PC-9 (cell line): ENCODE results near the gene CEACAM4. TPM values are rescaled to one million over a fixed set of nuclear protein-coding genes. Genes with fewer than 3 reads are reported as not detected.

Experiments
- BruUV-seq: library from RNA; stranded (reverse); fragments of 400-500 nt; replicated peaks from 2 replicates; lab custom pipeline; 2021; lab: Mats Ljungman, UMichigan
- CTCF ChIA-PET: fragments of 300-600 bp; sonication (Branson Sonifier 250); formaldehyde crosslinking; loops from one replicate; lab custom pipeline; 2022; ENCODE audit warnings: antibody characterized with exemption; lab: Charles Lee
- POLR2A ChIA-PET: fragments of 300-600 bp; sonication (Branson Sonifier 250); formaldehyde crosslinking; loops from one replicate; lab custom pipeline; 2022; ENCODE audit warnings: antibody characterized with exemption; ENCODE audit not compliant: unreplicated experiment; lab: Charles Lee
- DNase-seq, 2 experiments: peaks; one replicate each; pipeline versions ENCODE4 v3.0.0 to v3.0.0-alpha.2; 2015 to 2022; ENCODE audit warnings: mixed read lengths in 1 of 2
- H2AFZ ChIP-seq: fragments of 200-600 bp; sonication (generic); 2 replicates; pipeline ENCODE4 v1.8.1; 2017; ENCODE audit warnings: antibody characterized with exemption
- H3F3A ChIP-seq: fragments of 200-600 bp; sonication (generic); 2 replicates; pipeline ENCODE4 v1.8.1; 2017; ENCODE audit warnings: antibody characterized with exemption, mild to moderate bottlenecking, low read depth; ENCODE audit not compliant: insufficient read depth
- H3K27ac ChIP-seq: fragments of 200-600 bp; sonication (generic); 2 replicates; pipeline ENCODE4 v1.6.1; 2016; ENCODE audit warnings: mixed run types
- H3K27me3 ChIP-seq: fragments of 200-600 bp; sonication (generic); 2 replicates; pipeline ENCODE4 v1.6.1; 2016; ENCODE audit warnings: low read depth, mixed run types; ENCODE audit not compliant: insufficient read depth
- H3K36me3 ChIP-seq: fragments of 200-600 bp; sonication (generic); 2 replicates; pipeline ENCODE4 v1.6.1; 2016; ENCODE audit warnings: low read depth, mixed run types
- H3K4me1 ChIP-seq: fragments of 200-600 bp; sonication (generic); replicated peaks from 2 replicates; pipeline ENCODE4 v1.6.1; 2016; ENCODE audit warnings: mixed run types; ENCODE audit not compliant: insufficient read depth
- H3K4me2 ChIP-seq: fragments of 200-600 bp; sonication (generic); 2 replicates; pipeline ENCODE4 v1.6.1; 2017; ENCODE audit warnings: mixed run types
- H3K4me3 ChIP-seq: fragments of 200-600 bp; sonication (generic); 2 replicates; pipeline ENCODE4 v1.6.1; 2016; ENCODE audit warnings: mixed run types
- H3K79me2 ChIP-seq: fragments of 200-600 bp; sonication (generic); 2 replicates; pipeline ENCODE4 v1.6.1; 2017; ENCODE audit warnings: low read depth, mixed run types
- H3K9me2 ChIP-seq: fragments of 200-600 bp; sonication (generic); 2 replicates; pipeline ENCODE4 v1.8.1; 2017; ENCODE audit warnings: mild to moderate bottlenecking; ENCODE audit not compliant: insufficient read depth
- H3K9me3 ChIP-seq: fragments of 200-600 bp; sonication (generic); 2 replicates; pipeline ENCODE4 v1.8.1; 2016; ENCODE audit warnings: low read depth; ENCODE audit not compliant: insufficient read depth
- H4K20me1 ChIP-seq: fragments of 200-600 bp; sonication (generic); 2 replicates; pipeline ENCODE4 v1.8.1; 2017; ENCODE audit not compliant: insufficient read depth
- EZH2 ChIP-seq: fragments of 200-600 bp; sonication (generic); IDR thresholded peaks from 2 replicates; pipeline ENCODE4 v1.8.0; 2017; ENCODE audit warnings: antibody characterized with exemption, low read depth
- intact Hi-C: fragments of 100-400 bp; cut with micrococcal nuclease; formaldehyde crosslinking; loops from one replicate; pipeline ENCODE4 v1.10.0; 2022; ENCODE audit not compliant: unreplicated experiment
- total RNA-seq: library from RNA; stranded (reverse); gene quantifications from 2 replicates; pipeline ENCODE4 v1.2.3, GENCODE V29; 2021
- TF ChIP-seq, protein P1 (sequence below): fragments of 200-600 bp; sonication (generic); conservative IDR thresholded peaks from 2 replicates; pipeline ENCODE4 v1.6.1; 2017; ENCODE audit warnings: mixed run types, antibody characterized with exemption, mild to moderate bottlenecking, moderate library complexity

CEACAM4 gene
- total RNA-seq, 1 experiment from 2014 or later: not detected

DNA sequence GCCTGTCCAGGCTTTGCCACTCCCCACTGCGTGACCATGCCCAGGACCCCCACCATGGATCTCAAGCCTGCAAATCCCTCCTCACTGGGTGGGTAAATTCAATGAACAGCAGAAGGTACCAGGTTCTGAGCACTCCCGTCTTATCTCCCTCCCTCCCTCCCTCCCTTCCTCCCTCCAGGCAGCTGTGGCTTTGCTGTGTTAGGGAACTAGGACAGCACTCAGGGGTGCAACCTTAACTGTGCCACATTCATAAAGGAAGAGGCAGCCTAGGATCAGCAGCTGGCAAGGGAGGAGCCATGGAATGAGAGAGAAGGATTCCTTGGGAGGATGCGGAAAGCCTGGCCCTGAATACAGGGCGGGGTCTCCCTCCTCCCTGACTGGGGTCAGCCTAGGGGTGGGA is 5.6 kb downstream of the CEACAM4 start:
- ChIA-PET POLR2A (no interaction called here), CTCF (no interaction called here)
- no peak for TF ChIP-seq EZH2
- TF ChIP-seq, protein P1, sequence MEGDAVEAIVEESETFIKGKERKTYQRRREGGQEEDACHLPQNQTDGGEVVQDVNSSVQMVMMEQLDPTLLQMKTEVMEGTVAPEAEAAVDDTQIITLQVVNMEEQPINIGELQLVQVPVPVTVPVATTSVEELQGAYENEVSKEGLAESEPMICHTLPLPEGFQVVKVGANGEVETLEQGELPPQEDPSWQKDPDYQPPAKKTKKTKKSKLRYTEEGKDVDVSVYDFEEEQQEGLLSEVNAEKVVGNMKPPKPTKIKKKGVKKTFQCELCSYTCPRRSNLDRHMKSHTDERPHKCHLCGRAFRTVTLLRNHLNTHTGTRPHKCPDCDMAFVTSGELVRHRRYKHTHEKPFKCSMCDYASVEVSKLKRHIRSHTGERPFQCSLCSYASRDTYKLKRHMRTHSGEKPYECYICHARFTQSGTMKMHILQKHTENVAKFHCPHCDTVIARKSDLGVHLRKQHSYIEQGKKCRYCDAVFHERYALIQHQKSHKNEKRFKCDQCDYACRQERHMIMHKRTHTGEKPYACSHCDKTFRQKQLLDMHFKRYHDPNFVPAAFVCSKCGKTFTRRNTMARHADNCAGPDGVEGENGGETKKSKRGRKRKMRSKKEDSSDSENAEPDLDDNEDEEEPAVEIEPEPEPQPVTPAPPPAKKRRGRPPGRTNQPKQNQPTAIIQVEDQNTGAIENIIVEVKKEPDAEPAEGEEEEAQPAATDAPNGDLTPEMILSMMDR: no peak
- Histone ChIP-seq H3K27ac (no peak overlapping the region), H4K20me1 (no peaks in the 10 kb centered on the region), H3K9me2 (no peaks in the 10 kb centered on the region), H3K36me3 (no peaks in the 10 kb centered on the region), H3K9me3 (no peaks in the 10 kb centered on the region), H3K79me2 (no peaks in the 10 kb centered on the region), H3K4me3 (no peak overlapping the region), H3K4me1 (no peaks in the 10 kb centered on the region), H2AFZ (no peak overlapping the region), H3F3A (no peaks in the 10 kb centered on the region), H3K27me3 (peaks cover 90% of the 10 kb centered on the region), H3K4me2 (no peak overlapping the region)
- intact Hi-C loops: no loop called here
- DNase-seq: no peak
- BruUV-seq: no TSS peak

DNA sequence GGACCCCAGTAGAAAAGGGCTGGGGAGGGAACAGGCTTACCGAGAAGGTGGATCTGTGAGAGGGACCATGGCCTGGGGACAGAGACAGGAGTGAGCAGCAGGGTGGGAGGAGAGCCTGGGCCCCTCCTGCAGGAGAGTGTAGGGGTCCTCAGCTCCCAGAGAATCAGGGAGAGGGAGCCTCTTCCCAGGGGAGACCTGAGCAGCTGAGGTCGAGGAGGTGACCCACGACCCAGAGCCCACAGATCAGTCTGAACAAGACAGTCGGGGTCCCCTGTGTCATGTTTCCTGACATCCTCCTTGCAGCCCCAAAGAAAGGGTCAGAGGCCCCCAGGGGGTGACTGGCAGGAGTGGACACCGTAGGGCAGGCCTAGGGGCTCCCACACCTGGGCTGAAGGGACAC is 6.7 kb downstream of the CEACAM4 start:
- Histone ChIP-seq H3K27ac (no peak overlapping the region), H4K20me1 (no peaks in the 10 kb centered on the region), H3K79me2 (no peaks in the 10 kb centered on the region), H3K4me2 (no peak overlapping the region), H3K9me3 (no peaks in the 10 kb centered on the region), H3K9me2 (no peaks in the 10 kb centered on the region), H3K36me3 (no peaks in the 10 kb centered on the region), H3F3A (no peaks in the 10 kb centered on the region), H3K4me1 (no peaks in the 10 kb centered on the region), H2AFZ (no peak overlapping the region), H3K27me3 (peaks cover 85% of the 10 kb centered on the region), H3K4me3 (no peak overlapping the region)
- no TSS peak for BruUV-seq
- intact Hi-C loops: no loop called here
- TF ChIP-seq EZH2: no peak
- TF ChIP-seq, protein P1: no peak
- POLR2A ChIA-PET: no interaction called here
- CTCF ChIA-PET: no interaction called here
- no peak for DNase-seq

DNA sequence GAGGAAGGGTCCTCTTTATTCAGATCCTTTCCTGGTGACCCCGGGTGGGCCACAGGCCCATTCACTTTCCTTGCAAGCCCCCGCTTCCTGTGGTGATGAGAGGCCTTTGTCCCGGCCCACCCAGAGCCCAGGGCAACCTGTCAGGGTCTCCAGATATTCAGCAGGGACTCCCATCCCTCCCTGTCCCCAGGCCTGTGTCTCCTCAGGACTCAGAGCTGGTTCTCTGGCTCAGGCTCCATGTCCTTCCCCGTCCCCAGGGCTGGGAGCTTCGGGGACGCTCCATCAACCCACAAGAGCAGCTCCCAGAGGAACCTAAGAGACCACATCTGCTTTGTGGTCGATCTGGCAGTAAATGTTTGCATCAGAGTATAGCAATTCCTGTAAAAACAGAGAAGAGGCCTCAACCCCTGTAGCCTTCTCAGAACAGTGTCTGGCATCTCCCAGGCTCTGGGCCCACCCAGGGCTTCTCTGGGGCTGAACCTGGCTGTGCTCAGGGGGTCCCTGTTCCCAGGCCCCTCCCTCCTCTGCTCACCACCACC is 7.8 kb downstream of the CEACAM4 start:
- Histone ChIP-seq H3K27me3 (peaks cover 79% of the 10 kb centered on the region), H4K20me1 (no peaks in the 10 kb centered on the region), H3K9me2 (no peaks in the 10 kb centered on the region), H3K27ac (no peak overlapping the region), H3K79me2 (no peaks in the 10 kb centered on the region), H3K36me3 (no peaks in the 10 kb centered on the region), H3F3A (no peaks in the 10 kb centered on the region), H3K4me1 (no peaks in the 10 kb centered on the region), H2AFZ (no peak overlapping the region), H3K4me2 (no peak overlapping the region), H3K9me3 (no peaks in the 10 kb centered on the region), H3K4me3 (no peak overlapping the region)
- CTCF ChIA-PET: no interaction called here
- no peak for TF ChIP-seq EZH2
- TF ChIP-seq, protein P1: no peak
- intact Hi-C loops: no loop called here
- POLR2A ChIA-PET: no interaction called here
- no TSS peak for BruUV-seq
- no peak for DNase-seq
